MCF 10A (cell line): ENCODE data around the gene DNAJC10. TPM values are rescaled to one million over a fixed set of nuclear protein-coding genes. Genes with fewer than 3 reads are reported as not detected.

ENCODE experiments used
- BruUV-seq: library from RNA; stranded (reverse); fragments of 400-500 nt; replicated peaks from 2 replicates; lab custom pipeline; 2021; lab: Mats Ljungman, UMichigan
- CTCF ChIA-PET: fragments of 300-600 bp; sonication (Branson Sonifier 250); formaldehyde crosslinking; extraction: SDS; loops from one replicate; lab custom pipeline; 2021; ENCODE audit warnings: antibody characterized with exemption, inconsistent platforms; lab: Yijun Ruan, JAX
- POLR2A ChIA-PET: fragments of 300-600, 350-650 bp; sonication (Branson Sonifier 250); formaldehyde crosslinking; extraction: SDS; loops from one replicate; lab custom pipeline; 2020; ENCODE audit warnings: antibody characterized with exemption, inconsistent platforms; lab: Yijun Ruan, JAX
- DNase-seq: peaks from one replicate; pipeline ENCODE4 v3.0.0-alpha.2; 2018; ENCODE audit not compliant: unreplicated experiment
- H3K27ac Mint-ChIP-seq: one replicate; pipeline ENCODE4 v1.8.0; 2022; ENCODE audit warnings: mild to moderate bottlenecking, low read depth, mixed read lengths; ENCODE audit not compliant: unreplicated experiment
- H3K27me3 Mint-ChIP-seq: one replicate; pipeline ENCODE4 v1.8.0; 2022; ENCODE audit warnings: mixed read lengths; ENCODE audit not compliant: insufficient read depth, unreplicated experiment
- H3K36me3 Mint-ChIP-seq: one replicate; pipeline ENCODE4 v1.8.0; 2022; ENCODE audit warnings: mild to moderate bottlenecking, moderate library complexity, mixed read lengths; ENCODE audit not compliant: insufficient read depth, unreplicated experiment
- H3K4me1 Mint-ChIP-seq: one replicate; pipeline ENCODE4 v1.8.0; 2022; ENCODE audit warnings: mixed read lengths; ENCODE audit not compliant: insufficient read depth, unreplicated experiment
- H3K4me3 Mint-ChIP-seq: one replicate; pipeline ENCODE4 v1.8.0; 2022; ENCODE audit warnings: mild to moderate bottlenecking, moderate library complexity, mixed read lengths; ENCODE audit not compliant: unreplicated experiment
- H3K9me3 Mint-ChIP-seq: one replicate; pipeline ENCODE4 v1.8.0; 2022; ENCODE audit warnings: mixed read lengths; ENCODE audit not compliant: unreplicated experiment
- intact Hi-C: fragments of 100-400 bp; cut with micrococcal nuclease; formaldehyde crosslinking; loops from 2 replicates; pipeline ENCODE4 v1.14.1; 2022
- total RNA-seq: library from RNA; stranded (reverse); gene quantifications from 2 replicates; pipeline ENCODE4 v1.2.3, GENCODE V29; 2022
- TF ChIP-seq, protein P1 (sequence below): fragments of 200-600 bp; IDR thresholded peaks from one replicate; pipeline ENCODE4 v1.8.0; 2022; ENCODE audit warnings: antibody characterized with exemption, mild to moderate bottlenecking; ENCODE audit not compliant: unreplicated experiment

DNAJC10 gene
- total RNA-seq, 1 experiment from 2014 or later, result 204 TPM

DNA sequence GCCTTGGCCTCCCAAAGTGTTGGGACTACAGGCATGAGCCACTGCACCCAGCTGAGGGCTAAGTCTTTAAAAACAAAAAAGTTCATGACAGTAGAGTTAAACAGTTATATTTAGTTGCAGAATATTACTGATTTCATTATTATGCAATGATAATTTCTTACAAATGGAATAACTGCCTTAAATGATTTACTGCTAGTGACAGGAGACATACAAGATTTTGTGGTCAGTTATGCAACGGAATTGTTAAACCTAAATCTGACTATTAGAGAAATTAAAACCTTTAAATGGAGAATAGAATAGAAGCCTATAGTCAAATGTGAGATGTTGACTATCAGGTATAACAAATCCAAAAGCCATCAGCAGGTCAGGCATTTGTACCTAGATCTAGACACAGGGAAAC lies 10.3 kb upstream of the DNAJC10 start:
- Mint-ChIP-seq H3K27ac (no peak overlapping the region), H3K4me3 (no peak overlapping the region)
- DNase-seq, result no peak

DNA sequence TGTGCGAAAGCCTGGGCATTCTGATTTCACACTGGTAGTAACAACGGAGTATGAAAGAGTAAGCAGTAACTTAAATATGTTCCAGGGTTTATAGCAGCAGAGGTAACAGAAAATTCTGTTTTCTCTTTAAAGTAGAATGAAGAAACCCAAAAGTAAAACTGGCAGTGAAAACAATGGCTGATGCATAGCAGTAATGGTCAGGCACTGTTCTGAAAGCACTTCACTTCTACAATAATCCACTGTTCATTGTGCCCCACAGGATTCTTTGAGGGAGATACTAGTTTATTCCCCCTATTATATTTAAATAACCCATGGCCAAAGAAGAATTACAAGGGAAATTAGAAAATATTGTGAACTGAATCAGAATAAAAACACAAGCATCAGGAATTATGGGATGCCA lies 9.3 kb upstream of the DNAJC10 start:
- Mint-ChIP-seq H3K27me3 (no peaks in the 10 kb centered on the region), H3K4me3 (no peak overlapping the region), H3K36me3 (no peaks in the 10 kb centered on the region), H3K27ac (no peak overlapping the region), H3K9me3 (no peaks in the 10 kb centered on the region), H3K4me1 (no peaks in the 10 kb centered on the region)
- DNase-seq, result no peak
- TF ChIP-seq, protein P1, sequence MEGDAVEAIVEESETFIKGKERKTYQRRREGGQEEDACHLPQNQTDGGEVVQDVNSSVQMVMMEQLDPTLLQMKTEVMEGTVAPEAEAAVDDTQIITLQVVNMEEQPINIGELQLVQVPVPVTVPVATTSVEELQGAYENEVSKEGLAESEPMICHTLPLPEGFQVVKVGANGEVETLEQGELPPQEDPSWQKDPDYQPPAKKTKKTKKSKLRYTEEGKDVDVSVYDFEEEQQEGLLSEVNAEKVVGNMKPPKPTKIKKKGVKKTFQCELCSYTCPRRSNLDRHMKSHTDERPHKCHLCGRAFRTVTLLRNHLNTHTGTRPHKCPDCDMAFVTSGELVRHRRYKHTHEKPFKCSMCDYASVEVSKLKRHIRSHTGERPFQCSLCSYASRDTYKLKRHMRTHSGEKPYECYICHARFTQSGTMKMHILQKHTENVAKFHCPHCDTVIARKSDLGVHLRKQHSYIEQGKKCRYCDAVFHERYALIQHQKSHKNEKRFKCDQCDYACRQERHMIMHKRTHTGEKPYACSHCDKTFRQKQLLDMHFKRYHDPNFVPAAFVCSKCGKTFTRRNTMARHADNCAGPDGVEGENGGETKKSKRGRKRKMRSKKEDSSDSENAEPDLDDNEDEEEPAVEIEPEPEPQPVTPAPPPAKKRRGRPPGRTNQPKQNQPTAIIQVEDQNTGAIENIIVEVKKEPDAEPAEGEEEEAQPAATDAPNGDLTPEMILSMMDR, result no peak
- ChIA-PET POLR2A (no interaction called here), CTCF (interaction anchor here (0.6 kb wide), 1 partner anchor 848 kb away, joined by 5 read pairs; no protein-coding TSS in a partner anchor)
- intact Hi-C loops, result no loop called here
- no TSS peak for BruUV-seq

More for the DNA sequence above, 10.3 kb upstream of the DNAJC10 start:
- H3K27me3 Mint-ChIP-seq, result no peaks in the 10 kb centered on the region
- no peaks in the 10 kb centered on the region for H3K4me1 Mint-ChIP-seq
- POLR2A ChIA-PET, result no interaction called here
- no TSS peak for BruUV-seq
- no peaks in the 10 kb centered on the region for H3K9me3 Mint-ChIP-seq
- intact Hi-C loops, result no loop called here
- CTCF ChIA-PET, result interaction anchor here (0.6 kb wide), 1 partner anchor 465 kb away, joined by 3 read pairs; no protein-coding TSS in a partner anchor
- H3K36me3 Mint-ChIP-seq, result no peaks in the 10 kb centered on the region
- TF ChIP-seq, protein P1, result no peak

DNA sequence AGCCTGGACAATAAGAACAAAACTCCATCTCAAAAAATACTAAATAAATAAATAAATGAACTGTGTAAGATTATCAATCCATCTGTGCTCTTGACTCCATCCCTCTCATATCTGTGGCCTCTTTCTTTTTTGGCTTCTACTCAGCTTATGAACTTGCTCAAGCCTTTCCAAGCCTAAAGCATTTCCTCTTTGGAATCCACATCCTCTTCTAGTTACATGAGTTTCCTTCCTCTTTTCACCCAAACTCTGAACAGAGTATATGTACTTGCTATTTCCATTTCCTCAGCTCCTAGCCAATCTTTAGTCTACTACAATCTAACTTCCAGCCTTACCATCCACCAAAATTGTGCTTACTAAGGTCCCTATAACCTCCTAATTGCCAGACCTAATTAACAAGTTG lies 2.5 kb upstream of the DNAJC10 start:
- BruUV-seq, result no TSS peak
- H3K4me1 Mint-ChIP-seq, result peaks cover 8% of the 10 kb centered on the region
- no peaks in the 10 kb centered on the region for H3K27me3 Mint-ChIP-seq
- TF ChIP-seq, protein P1, result no peak
- no peaks in the 10 kb centered on the region for H3K36me3 Mint-ChIP-seq
- intact Hi-C loops, result no loop called here
- H3K4me3 Mint-ChIP-seq, result no peak overlapping the region
- CTCF ChIA-PET, result interaction anchor here (0.6 kb wide), 1 partner anchor 224 kb away, joined by 5 read pairs; no protein-coding TSS in a partner anchor
- POLR2A ChIA-PET, result no interaction called here
- H3K9me3 Mint-ChIP-seq, result no peaks in the 10 kb centered on the region
- no peak overlapping the region for H3K27ac Mint-ChIP-seq
- DNase-seq, result no peak

DNA sequence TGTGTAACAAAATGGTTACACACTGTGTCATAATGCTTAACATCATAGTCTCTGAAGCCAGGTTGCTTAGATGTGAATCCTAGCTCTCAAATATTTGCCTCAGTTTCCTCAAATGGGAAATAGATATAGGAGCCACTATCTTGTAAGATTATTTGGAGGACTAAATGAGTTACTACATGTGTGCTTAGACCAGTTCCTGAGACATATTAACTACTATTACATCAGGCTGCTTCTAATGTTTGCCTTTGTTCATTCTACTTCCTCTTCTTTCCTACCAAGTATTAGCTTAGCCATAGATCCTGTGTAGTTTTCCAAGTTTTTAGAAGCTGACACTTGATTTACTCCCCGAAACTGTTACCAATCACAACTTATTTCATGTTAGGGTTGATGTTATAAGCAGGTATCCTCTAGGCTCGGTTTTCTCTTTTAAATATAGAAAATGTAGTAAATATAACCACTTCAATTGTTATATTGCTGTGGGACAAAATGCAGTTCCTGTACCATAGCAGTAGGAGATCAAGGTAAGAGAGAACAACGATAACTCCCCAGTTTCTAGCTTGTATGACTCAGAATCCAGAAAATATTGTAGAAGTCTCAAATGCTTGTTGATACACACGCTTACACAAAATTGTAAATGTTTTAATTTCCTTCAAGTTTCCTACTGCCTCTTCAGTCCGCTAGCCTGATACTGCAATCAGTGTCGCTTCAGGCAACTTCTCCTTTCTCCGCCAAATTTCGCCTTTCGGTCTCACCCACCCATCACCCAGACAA lies 751 bp upstream of the DNAJC10 start:
- H3K27ac Mint-ChIP-seq, result no peak overlapping the region
- intact Hi-C loops, result loop anchor here (1.0 kb wide), 1 partner anchor 48 kb away; no protein-coding TSS in a partner anchor
- peaks cover 8% of the 10 kb centered on the region for H3K4me1 Mint-ChIP-seq
- ChIA-PET POLR2A (interaction anchor here (0.6 to 2.4 kb wide), 14 partner anchors 11 to 533 kb away, joined by 3 to 14 read pairs (median 5); partner anchors contain the start of genes DUSP19 and NUP35), CTCF (interaction anchor here (0.7 to 1.2 kb wide), 3 partner anchors 16 to 583 kb away, joined by 3 read pairs; no protein-coding TSS in a partner anchor)
- H3K4me3 Mint-ChIP-seq, result no peak overlapping the region
- TF ChIP-seq, protein P1, result no peak
- H3K36me3 Mint-ChIP-seq, result peaks cover 6% of the 10 kb centered on the region
- H3K9me3 Mint-ChIP-seq, result no peaks in the 10 kb centered on the region
- no peak for DNase-seq
- no peaks in the 10 kb centered on the region for H3K27me3 Mint-ChIP-seq
- BruUV-seq, result TSS peak; percentile 99
